Right lobe of liver (tissue), 6 donors: ENCODE data around the gene CD300LB. TPM values are rescaled to one million over a fixed set of nuclear protein-coding genes. Genes with fewer than 3 reads are reported as not detected.

ENCODE experiments used
- ATAC-seq, 4 donors: fragments of 200-7000 bp; cut with Tn5 transposase; one replicate each; pipeline ENCODE4 v1.9.1; 2020; ENCODE audit warnings: mild to moderate bottlenecking in 4 of 4, moderate library complexity in 4 of 4
- DNase-seq, 3 donors: peaks; one replicate each; pipeline ENCODE4 v3.0.0-alpha.2; 2020
- H3K27ac ChIP-seq, 3 donors: fragments of 200-600 bp; one replicate each; pipeline ENCODE4 v1.8.0; 2022
- H3K27me3 ChIP-seq, 2 donors: fragments of 200-600 bp; one replicate each; pipeline ENCODE4 v1.8.0; 2022
- H3K36me3 ChIP-seq, 4 donors: fragments of 200-600 bp; sonication (generic) in 1 of 4; one replicate each; pipeline versions ENCODE4 v1.5.1 to v1.8.0; 2017 to 2022; ENCODE audit warnings: control low read depth in 1 of 4
- H3K4me1 ChIP-seq, 4 donors: fragments of 200-600 bp; sonication (generic) in 1 of 4; one replicate each; pipeline versions ENCODE4 v1.5.1 to v1.8.0; 2017 to 2022; ENCODE audit warnings: control low read depth in 1 of 4
- H3K4me3 ChIP-seq, 3 donors: fragments of 200-600 bp; one replicate each; pipeline ENCODE4 v1.8.0; 2022
- H3K9me3 ChIP-seq, 4 donors: fragments of 200-600 bp; sonication (generic) in 1 of 4; one replicate each; pipeline versions ENCODE4 v1.5.1 to v1.8.0; 2017 to 2022; ENCODE audit warnings: control low read depth in 1 of 4
- CTCF ChIP-seq, 4 donors: fragments of 200-600 bp in 3 of 4; fragments of 450-650 bp in 1 of 4; IDR thresholded peaks; one replicate each; pipeline versions ENCODE4 v1.5.1 to v1.8.0; 2016 to 2022; ENCODE audit warnings: antibody characterized with exemption in 4 of 4, mild to moderate bottlenecking in 2 of 4
- POLR2A ChIP-seq: fragments of 450-650 bp; IDR thresholded peaks from one replicate; pipeline ENCODE4 v1.6.1; 2017; ENCODE audit warnings: antibody characterized with exemption, mild to moderate bottlenecking
- WGBS: methylation state at CpG from one replicate; pipeline ENCODE4 v1.1.6; 2018; ENCODE audit warnings: low coverage, low lambda C conversion rate; ENCODE audit not compliant: insufficient coverage; ENCODE audit errors: missing lambda C conversion rate; 5-methylcytosine and 5-hydroxymethylcytosine counted together
- intact Hi-C, 2 donors: fragments of 100-400 bp; cut with DNase I; formaldehyde crosslinking; loops; one replicate each; pipeline versions ENCODE4 v1.11.2 to v1.14.1; 2022
- total RNA-seq, 6 experiments: library from RNA; depleted of rRNA in 2 of 6; stranded (reverse); fragments of >200 nt in 2 of 6; fragmentation: NEBNext Ultra II Directional in 3 of 6; extraction: Animal tissue kit (Norgen Biotek cat#: 25700) in 3 of 6; gene quantifications; one replicate each; pipeline versions ENCODE4 v1.1.0 to v1.2.4, GENCODE V29; 2016 to 2023
- donor health status: DM: no; HTN: yes; CAD: no.
- donor health status: DM: no; HTN: no; CAD: no.
- donor health status: DM: no; HTN: no; CAD: no.
- donor health status: DM: no; HTN: yes; CAD: no.
- donor health status: DM: no; HTN: yes; CAD: no.

The CD300LB gene
- total RNA-seq, 6 experiments from 2014 or later, result 0.07 to 0.33 (median 0.21) TPM

DNA sequence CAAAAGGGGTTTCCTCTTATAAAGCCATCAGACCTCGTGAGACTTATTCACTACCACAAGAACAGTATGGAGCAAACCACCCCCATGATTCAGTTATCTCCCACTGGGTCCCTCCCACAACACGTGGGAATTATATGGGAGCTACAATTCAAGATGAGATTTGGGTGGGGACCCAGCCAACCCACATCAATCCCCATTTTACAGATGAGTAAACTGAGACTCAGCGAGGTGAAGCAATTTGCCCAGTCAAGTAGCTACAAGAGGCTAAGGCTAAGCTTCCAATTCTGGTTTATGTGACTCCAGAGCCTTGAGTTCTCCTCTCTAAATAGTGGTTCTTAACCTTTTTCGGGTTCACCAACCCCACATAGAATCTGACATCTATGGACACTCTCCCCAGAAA is 56.1 kb downstream of the CD300LB start:
- no peaks in the 10 kb centered on the region for H3K9me3 ChIP-seq
- DNase-seq (no peak), ATAC-seq (no peak)
- peaks cover 0 to 3% (median 0%) of the 10 kb centered on the region in 4 donors for H3K4me1 ChIP-seq
- TF ChIP-seq CTCF (IDR thresholded peaks at IDR 0.05), result no peak
- TF ChIP-seq POLR2A, result no peak
- intact Hi-C loops, result no loop called here
- no peak overlapping the region for H3K27ac ChIP-seq
- no peaks in the 10 kb centered on the region for H3K27me3 ChIP-seq
- H3K36me3 ChIP-seq, result no peaks in the 10 kb centered on the region
- 93% methylated on average over 3 of the region's 4 CpGs for WGBS
- H3K4me3 ChIP-seq, result no peak overlapping the region

- peaks cover 0 to 2% (median 0%) of the 10 kb centered on the region in 4 donors for H3K4me1 ChIP-seq
- 90% methylated on average over 2 of the region's 9 CpGs for WGBS
- peak in 2 of 4 donors; percentile 11 to 30 for ATAC-seq
- no peaks in the 10 kb centered on the region for H3K27me3 ChIP-seq
- no peak overlapping the region for H3K4me3 ChIP-seq
- no peak for DNase-seq
- H3K36me3 ChIP-seq, result no peaks in the 10 kb centered on the region
- H3K9me3 ChIP-seq, result no peaks in the 10 kb centered on the region
- intact Hi-C loops, result no loop called here
- no peak overlapping the region for H3K27ac ChIP-seq
- TF ChIP-seq POLR2A (no peak), CTCF (IDR thresholded peaks at IDR 0.05) (no peak)
These were observed 57.1 kb downstream of the CD300LB start for GRCh38 chr17:74474043-74474792.

DNA sequence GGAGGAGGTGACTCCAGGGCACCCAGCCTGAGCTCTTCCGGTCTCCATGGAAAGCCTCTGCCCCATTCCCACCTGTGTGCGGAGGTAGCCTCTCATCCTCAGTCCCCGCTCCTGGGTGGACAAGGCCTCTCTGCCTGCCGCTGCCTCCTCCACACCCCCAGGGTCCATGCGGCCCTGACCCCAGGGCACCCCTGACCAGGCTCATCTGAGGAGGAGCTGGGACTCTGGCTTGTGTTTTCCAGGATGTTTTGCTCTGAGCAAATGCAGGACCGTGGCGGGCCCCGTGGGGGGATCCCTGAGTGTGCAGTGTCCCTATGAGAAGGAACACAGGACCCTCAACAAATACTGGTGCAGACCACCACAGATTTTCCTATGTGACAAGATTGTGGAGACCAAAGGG is 58.0 kb downstream of the CD300LB start:
- DNase-seq (no peak), ATAC-seq (peak in 1 of 4 donors; percentile 38)
- no peaks in the 10 kb centered on the region for H3K9me3 ChIP-seq
- no peak overlapping the region for H3K27ac ChIP-seq
- H3K27me3 ChIP-seq, result no peaks in the 10 kb centered on the region
- H3K4me1 ChIP-seq, result no peaks in the 10 kb centered on the region
- H3K36me3 ChIP-seq, result no peaks in the 10 kb centered on the region
- intact Hi-C loops, result no loop called here
- H3K4me3 ChIP-seq, result no peak overlapping the region
- no peak for TF ChIP-seq POLR2A
- TF ChIP-seq CTCF (IDR thresholded peaks at IDR 0.05), result no peak
- WGBS, result 30% methylated on average over 3 of the region's 8 CpGs

- TF ChIP-seq POLR2A, result no peak
- no peak for TF ChIP-seq CTCF (IDR thresholded peaks at IDR 0.05)
- ATAC-seq, result no peak
- intact Hi-C loops, result no loop called here
- 88% methylated on average over 4 of the region's 4 CpGs for WGBS
- Histone ChIP-seq H3K9me3 (no peaks in the 10 kb centered on the region), H3K27ac (no peak overlapping the region), H3K4me3 (no peak overlapping the region), H3K36me3 (no peaks in the 10 kb centered on the region), H3K4me1 (no peaks in the 10 kb centered on the region), H3K27me3 (no peaks in the 10 kb centered on the region)
- no peak for DNase-seq
These were observed 58.4 kb downstream of the CD300LB start for GRCh38 chr17:74472890-74473289.
